ENCODE measurements around the gene ZDHHC17.

DNA sequence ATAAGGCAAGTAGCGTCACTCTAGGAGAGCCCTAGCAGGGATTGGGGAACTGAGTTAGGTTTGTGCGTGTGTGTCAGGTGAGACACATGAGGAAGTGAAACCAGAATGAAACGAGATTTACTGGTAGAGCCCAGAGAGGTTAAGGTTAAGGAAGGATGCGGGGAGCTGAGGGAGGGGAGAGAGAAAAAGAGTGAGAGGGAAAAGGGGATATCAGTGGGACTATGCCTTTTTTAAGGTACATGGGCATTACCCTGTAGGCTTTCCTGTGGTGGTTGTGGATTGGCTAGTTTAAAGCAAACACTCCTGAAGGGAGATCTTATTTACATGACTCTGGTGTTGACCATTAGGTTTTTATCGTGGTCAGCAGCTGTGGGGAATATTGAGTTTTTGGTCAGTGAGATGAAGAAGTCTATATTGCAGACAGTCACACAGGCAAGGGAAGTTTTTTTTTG lies 13.9 kb downstream of the ZDHHC17 start:
- TF ChIP-seq CTCF (IDR thresholded peaks at IDR 0.05) (no peak), TCF7L2 (IDR thresholded peaks at IDR 0.05; ENCODE audit: low read depth, low read length) (no peak), SIN3A (IDR thresholded peaks at IDR 0.05; ENCODE audit: borderline replicate concordance, insufficient read depth, low read depth, low read length) (no peak), POLR2AphosphoS5 (IDR thresholded peaks at IDR 0.05; ENCODE audit: low read depth, low read length) (no peak)

Data from Panc1 (cell line).